Hepatocyte (in vitro differentiated cells): Measurements from ENCODE around the gene CCL2. TPM values are rescaled to one million over a fixed set of nuclear protein-coding genes. Genes with fewer than 3 reads are reported as not detected.

ENCODE experiments used
- DNase-seq: peaks from one replicate; pipeline ENCODE4 v3.0.0-alpha.2; 2016; ENCODE audit warnings: low spot score
- H2AFZ ChIP-seq: fragments of 200-600 bp; sonication (generic); 2 replicates; pipeline ENCODE4 v1.6.0; 2016; ENCODE audit warnings: antibody characterized with exemption, mild to moderate bottlenecking
- H3K27ac ChIP-seq: fragments of 200-600 bp; sonication (generic); 2 replicates; pipeline ENCODE4 v1.5.1; 2016; ENCODE audit warnings: mild to moderate bottlenecking
- H3K27me3 ChIP-seq: fragments of 200-600 bp; sonication (generic); 2 replicates; pipeline ENCODE4 v1.6.1; 2016
- H3K36me3 ChIP-seq: fragments of 200-600 bp; sonication (generic); replicated peaks from 2 replicates; pipeline ENCODE4 v1.5.1; 2016; ENCODE audit warnings: low read depth; ENCODE audit not compliant: insufficient read depth
- H3K4me1 ChIP-seq: fragments of 200-600 bp; sonication (generic); 2 replicates; pipeline ENCODE4 v1.5.1; 2016; ENCODE audit warnings: mild to moderate bottlenecking, moderate library complexity; ENCODE audit not compliant: insufficient read depth
- H3K4me2 ChIP-seq: fragments of 200-600 bp; sonication (generic); 2 replicates; pipeline ENCODE4 v1.6.0; 2016
- H3K4me3 ChIP-seq: fragments of 200-600 bp; sonication (generic); 2 replicates; pipeline ENCODE4 v1.5.1; 2016; ENCODE audit warnings: mild to moderate bottlenecking
- H3K79me2 ChIP-seq: fragments of 200-600 bp; sonication (generic); 2 replicates; pipeline ENCODE4 v1.6.0; 2017; ENCODE audit warnings: mild to moderate bottlenecking
- H3K9me2 ChIP-seq: fragments of 200-600 bp; sonication (generic); replicated peaks from 2 replicates; pipeline ENCODE4 v1.6.0; 2017; ENCODE audit warnings: mild to moderate bottlenecking; ENCODE audit not compliant: insufficient read depth
- H3K9me3 ChIP-seq: fragments of 200-600 bp; sonication (generic); 2 replicates; pipeline ENCODE4 v1.5.1; 2016; ENCODE audit warnings: low read depth, mild to moderate bottlenecking
- H4K20me1 ChIP-seq: fragments of 200-600 bp; sonication (generic); 2 replicates; pipeline ENCODE4 v1.6.0; 2016; ENCODE audit warnings: mild to moderate bottlenecking; ENCODE audit not compliant: insufficient read depth, poor library complexity, severe bottlenecking
- CTCF ChIP-seq: fragments of 200-600 bp; sonication (generic); IDR thresholded peaks from 2 replicates; pipeline ENCODE4 v1.5.1; 2016; ENCODE audit warnings: antibody characterized with exemption, mild to moderate bottlenecking; ENCODE audit not compliant: poor library complexity
- EZH2 ChIP-seq: fragments of 200-600 bp; sonication (generic); IDR thresholded peaks from 2 replicates; pipeline ENCODE4 v1.6.1; 2016; ENCODE audit warnings: antibody characterized with exemption, mild to moderate bottlenecking, borderline replicate concordance
- EZH2phosphoT487 ChIP-seq: fragments of 200-600 bp; sonication (generic); IDR thresholded peaks from one replicate; pipeline ENCODE4 v1.6.1; 2018; ENCODE audit warnings: antibody characterized with exemption, mild to moderate bottlenecking, low read depth, moderate library complexity; ENCODE audit not compliant: unreplicated experiment, severe bottlenecking
- WGBS: methylation state at CpG from one replicate; pipeline ENCODE4 v1.1.6; 2016; ENCODE audit warnings: low lambda C conversion rate; ENCODE audit errors: missing lambda C conversion rate; 5-methylcytosine and 5-hydroxymethylcytosine counted together
- polyA plus RNA-seq: library from polyadenylated mRNA; unstranded; fragments of >200 nt; fragmentation: Nextera tagmentation; extraction: Ambion mirVana; gene quantifications from 2 replicates; pipeline ENCODE4 v1.2.1, GENCODE V29; 2016
- total RNA-seq: library from RNA; depleted of rRNA; stranded (reverse); fragments of >200 nt; gene quantifications from 2 replicates; pipeline ENCODE4 v1.2.3, GENCODE V29; 2014

The CCL2 gene
- total and polyA plus RNA-seq, 2 experiments from 2014 or later: 27.4 to 54.0 TPM

- no peaks in the 10 kb centered on the region for H3K36me3 ChIP-seq
- H2AFZ ChIP-seq: no peak overlapping the region
- no peak overlapping the region for H3K27ac ChIP-seq
- H3K9me2 ChIP-seq: no peaks in the 10 kb centered on the region
- no peak for DNase-seq
- H3K4me1 ChIP-seq: no peaks in the 10 kb centered on the region
- H3K27me3 ChIP-seq: no peaks in the 10 kb centered on the region
- no peaks in the 10 kb centered on the region for H4K20me1 ChIP-seq
- H3K4me2 ChIP-seq: no peak overlapping the region
- 81% methylated on average over 4 of the region's 4 CpGs for WGBS
- TF ChIP-seq CTCF: no peak
- TF ChIP-seq EZH2: no peak
- no peak for TF ChIP-seq EZH2phosphoT487
- no peaks in the 10 kb centered on the region for H3K79me2 ChIP-seq
- H3K4me3 ChIP-seq: no peak overlapping the region
- H3K9me3 ChIP-seq: no peaks in the 10 kb centered on the region
Measured at GRCh38 chr17:34290586-34290985, 35.5 kb downstream of the CCL2 start.

- TF ChIP-seq CTCF (no peak), EZH2 (no peak), EZH2phosphoT487 (no peak)
- H3K79me2 ChIP-seq: no peaks in the 10 kb centered on the region
- no peak overlapping the region for H2AFZ ChIP-seq
- WGBS: 89% methylated on average over 6 of the region's 6 CpGs
- H3K36me3 ChIP-seq: no peaks in the 10 kb centered on the region
- no peak overlapping the region for H3K4me3 ChIP-seq
- no peaks in the 10 kb centered on the region for H3K9me3 ChIP-seq
- DNase-seq: no peak
- no peak overlapping the region for H3K4me2 ChIP-seq
- no peak overlapping the region for H3K27ac ChIP-seq
- H3K9me2 ChIP-seq: no peaks in the 10 kb centered on the region
- no peaks in the 10 kb centered on the region for H3K4me1 ChIP-seq
- no peaks in the 10 kb centered on the region for H3K27me3 ChIP-seq
- H4K20me1 ChIP-seq: no peaks in the 10 kb centered on the region
Measured at GRCh38 chr17:34291721-34292348, 36.8 kb downstream of the CCL2 start.

- H3K9me3 ChIP-seq: no peaks in the 10 kb centered on the region
- no peak overlapping the region for H3K4me3 ChIP-seq
- no peak overlapping the region for H2AFZ ChIP-seq
- H3K27ac ChIP-seq: no peak overlapping the region
- 98% methylated on average over 2 of the region's 2 CpGs for WGBS
- no peak overlapping the region for H3K4me2 ChIP-seq
- H4K20me1 ChIP-seq: no peaks in the 10 kb centered on the region
- H3K36me3 ChIP-seq: no peaks in the 10 kb centered on the region
- no peaks in the 10 kb centered on the region for H3K79me2 ChIP-seq
- H3K27me3 ChIP-seq: no peaks in the 10 kb centered on the region
- H3K9me2 ChIP-seq: no peaks in the 10 kb centered on the region
- no peaks in the 10 kb centered on the region for H3K4me1 ChIP-seq
- DNase-seq: no peak
- no peak for TF ChIP-seq EZH2phosphoT487
- no peak for TF ChIP-seq EZH2
- TF ChIP-seq CTCF: no peak
Measured at GRCh38 chr17:34299027-34299426, 43.9 kb downstream of the CCL2 start.
